Caco-2 (cell line): ENCODE results near the gene PRR33. TPM values are rescaled to one million over a fixed set of nuclear protein-coding genes. Genes with fewer than 3 reads are reported as not detected.

Experiments used
- BruUV-seq: library from RNA; stranded (reverse); fragments of 400-500 nt; replicated peaks from 2 replicates; lab custom pipeline; 2021; lab: Mats Ljungman, UMichigan
- CTCF ChIA-PET: fragments of 300-600 bp; sonication (Branson Sonifier 250); formaldehyde crosslinking; loops from one replicate; lab custom pipeline; 2022; ENCODE audit warnings: antibody characterized with exemption; lab: Charles Lee
- POLR2A ChIA-PET: fragments of 300-600 bp; sonication (Branson Sonifier 250); formaldehyde crosslinking; loops from one replicate; lab custom pipeline; 2022; ENCODE audit warnings: antibody characterized with exemption; lab: Charles Lee
- DNase-seq, 2 experiments: peaks; one replicate each; pipeline versions ENCODE4 v3.0.0 to v3.0.0-alpha.2; 2020 to 2022
- H3K27me3 ChIP-seq: replicated peaks from 2 replicates; pipeline ENCODE4 v1.6.0; 2011; ENCODE audit warnings: low read length; ENCODE audit not compliant: control insufficient read depth, insufficient read depth
- H3K36me3 ChIP-seq: 2 replicates; pipeline ENCODE4 v1.5.1; 2011; ENCODE audit warnings: low read length; ENCODE audit not compliant: control insufficient read depth, insufficient read depth
- H3K4me1 ChIP-seq: fragments of 250-450 bp; sonication (Bioruptor Pico); 2 replicates; pipeline ENCODE4 v1.5.1; 2020; ENCODE audit warnings: mild to moderate bottlenecking
- H3K4me3 ChIP-seq: 2 replicates; pipeline ENCODE4 v1.5.1; 2011; ENCODE audit warnings: low read depth, mild to moderate bottlenecking, control low read depth, low read length
- H3K9me3 ChIP-seq: fragments of 250-450 bp; sonication (Bioruptor Pico); 2 replicates; pipeline ENCODE4 v1.5.1; 2020; ENCODE audit warnings: mild to moderate bottlenecking, moderate library complexity
- H3K27ac Mint-ChIP-seq: one replicate; pipeline ENCODE4 v1.8.0; 2022; ENCODE audit warnings: mixed read lengths; ENCODE audit not compliant: unreplicated experiment
- H3K27me3 Mint-ChIP-seq: one replicate; pipeline ENCODE4 v1.8.0; 2022; ENCODE audit warnings: mixed read lengths; ENCODE audit not compliant: insufficient read depth, unreplicated experiment
- H3K36me3 Mint-ChIP-seq: one replicate; pipeline ENCODE4 v1.8.0; 2022; ENCODE audit warnings: mild to moderate bottlenecking, mixed read lengths; ENCODE audit not compliant: insufficient read depth, unreplicated experiment
- H3K4me1 Mint-ChIP-seq: one replicate; pipeline ENCODE4 v1.8.0; 2022; ENCODE audit warnings: low read depth, mixed read lengths; ENCODE audit not compliant: unreplicated experiment
- H3K4me3 Mint-ChIP-seq: one replicate; pipeline ENCODE4 v1.8.0; 2022; ENCODE audit warnings: mild to moderate bottlenecking, moderate library complexity, mixed read lengths; ENCODE audit not compliant: unreplicated experiment
- H3K9me3 Mint-ChIP-seq: one replicate; pipeline ENCODE4 v1.8.0; 2022; ENCODE audit warnings: mixed read lengths; ENCODE audit not compliant: unreplicated experiment
- intact Hi-C: fragments of 100-400 bp; cut with micrococcal nuclease; formaldehyde crosslinking; loops from one replicate; pipeline ENCODE4 v1.10.0; 2022; ENCODE audit not compliant: unreplicated experiment
- total RNA-seq: library from RNA; stranded (reverse); gene quantifications from 2 replicates; pipeline ENCODE4 v1.2.3, GENCODE V29; 2022
- TF ChIP-seq, protein P1 (sequence below), 2 experiments: fragments of 200-600 bp in 1 of 2; IDR thresholded peaks; 1 replicate in 1 of 2; 2 replicates in 1 of 2; pipeline versions ENCODE4 v1.5.1 to v1.8.0; 2011 to 2022; ENCODE audit warnings: antibody characterized with exemption in 1 of 2, control low read depth in 1 of 2, inconsistent platforms in 1 of 2, low read depth in 1 of 2, low read length in 1 of 2, mild to moderate bottlenecking in 1 of 2, moderate library complexity in 1 of 2; ENCODE audit not compliant: insufficient read depth in 1 of 2, severe bottlenecking in 1 of 2, unreplicated experiment in 1 of 2

Gene PRR33
- total RNA-seq, 1 experiment from 2014 or later, result not detected

DNA sequence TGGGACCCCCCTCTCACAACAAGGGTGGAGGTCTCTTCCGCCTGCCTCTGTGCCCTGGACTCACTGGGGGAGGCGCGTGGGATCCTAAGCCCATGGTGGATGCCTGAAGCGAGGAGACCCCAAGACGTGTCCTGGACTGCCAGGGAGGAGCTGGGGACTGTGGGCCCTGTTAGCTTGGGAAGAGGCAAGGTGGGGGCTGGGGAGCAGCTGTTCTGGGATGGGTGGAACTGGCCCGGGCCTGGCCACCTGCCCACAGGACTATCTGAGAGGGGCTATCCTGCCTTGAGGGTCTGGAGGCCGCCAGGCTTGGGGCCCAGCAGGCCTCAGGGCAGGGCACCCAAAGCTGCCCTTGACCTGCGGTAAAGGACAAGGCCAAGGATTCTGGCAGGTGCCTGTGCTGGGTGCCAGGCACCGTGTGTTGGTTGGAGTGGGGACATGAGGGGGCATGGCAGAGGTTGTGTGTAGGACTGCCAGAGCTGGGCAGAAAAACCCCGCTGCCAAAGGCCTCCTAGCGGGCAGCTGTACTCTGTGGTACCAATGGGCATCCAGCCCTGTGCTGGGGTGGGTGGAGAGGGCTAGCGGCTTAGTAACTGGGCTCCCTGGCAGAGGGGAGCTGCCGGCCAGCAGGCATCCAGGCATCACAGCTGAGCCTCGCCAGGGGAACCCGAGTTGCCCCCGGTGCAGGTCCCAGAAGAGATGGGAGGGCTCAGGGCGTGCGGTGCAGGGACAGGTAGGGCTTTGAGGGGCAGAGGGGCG, 38.1 kb downstream of the PRR33 start:
- TF ChIP-seq, protein P1, sequence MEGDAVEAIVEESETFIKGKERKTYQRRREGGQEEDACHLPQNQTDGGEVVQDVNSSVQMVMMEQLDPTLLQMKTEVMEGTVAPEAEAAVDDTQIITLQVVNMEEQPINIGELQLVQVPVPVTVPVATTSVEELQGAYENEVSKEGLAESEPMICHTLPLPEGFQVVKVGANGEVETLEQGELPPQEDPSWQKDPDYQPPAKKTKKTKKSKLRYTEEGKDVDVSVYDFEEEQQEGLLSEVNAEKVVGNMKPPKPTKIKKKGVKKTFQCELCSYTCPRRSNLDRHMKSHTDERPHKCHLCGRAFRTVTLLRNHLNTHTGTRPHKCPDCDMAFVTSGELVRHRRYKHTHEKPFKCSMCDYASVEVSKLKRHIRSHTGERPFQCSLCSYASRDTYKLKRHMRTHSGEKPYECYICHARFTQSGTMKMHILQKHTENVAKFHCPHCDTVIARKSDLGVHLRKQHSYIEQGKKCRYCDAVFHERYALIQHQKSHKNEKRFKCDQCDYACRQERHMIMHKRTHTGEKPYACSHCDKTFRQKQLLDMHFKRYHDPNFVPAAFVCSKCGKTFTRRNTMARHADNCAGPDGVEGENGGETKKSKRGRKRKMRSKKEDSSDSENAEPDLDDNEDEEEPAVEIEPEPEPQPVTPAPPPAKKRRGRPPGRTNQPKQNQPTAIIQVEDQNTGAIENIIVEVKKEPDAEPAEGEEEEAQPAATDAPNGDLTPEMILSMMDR (IDR thresholded peaks at IDR 0.05; ENCODE audit: insufficient read depth in 1 of 2, low read depth in 1 of 2, low read length in 1 of 2, severe bottlenecking in 1 of 2, unreplicated experiment in 1 of 2), result no peak
- ChIA-PET POLR2A (no interaction called here), CTCF (no interaction called here)
- Mint-ChIP-seq H3K27me3 (no peaks in the 10 kb centered on the region), H3K27ac (no peak overlapping the region), H3K9me3 (no peaks in the 10 kb centered on the region), H3K4me3 (no peak overlapping the region), H3K36me3 (no peaks in the 10 kb centered on the region), H3K4me1 (no peaks in the 10 kb centered on the region)
- Histone ChIP-seq H3K9me3 (no peaks in the 10 kb centered on the region), H3K27me3 (no peaks in the 10 kb centered on the region), H3K4me3 (no peak overlapping the region), H3K4me1 (no peaks in the 10 kb centered on the region), H3K36me3 (no peaks in the 10 kb centered on the region)
- no TSS peak for BruUV-seq
- DNase-seq, result no peak
- intact Hi-C loops, result no loop called here

DNA sequence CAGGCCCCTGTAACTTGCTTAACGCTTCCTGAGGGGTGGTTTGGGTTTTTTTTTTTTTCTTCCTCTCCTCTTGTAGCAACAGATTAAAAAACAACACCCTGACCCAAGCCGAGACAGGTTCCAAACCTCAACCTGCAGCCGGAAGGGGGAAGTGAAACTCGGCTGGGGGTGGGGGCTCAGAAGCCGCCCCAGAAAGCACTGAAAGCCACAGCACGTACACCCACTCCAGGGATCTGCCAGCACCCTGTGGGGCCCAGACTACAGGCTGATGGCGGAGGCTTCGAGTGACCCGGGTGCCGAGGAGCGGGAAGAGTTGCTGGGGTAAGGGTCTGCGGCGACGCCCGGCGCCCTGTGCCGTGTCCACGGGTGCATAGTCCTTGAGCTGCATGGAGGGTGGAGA, 38.8 kb downstream of the PRR33 start, which contains the start of gene LSP1:
Gene LSP1, plus strand, starts transcription at position 208 of the 400 bp plus-strand sequence. Its CDS starts 61 bp downstream, at position 269.
- no TSS peak for BruUV-seq
- Histone ChIP-seq H3K9me3 (no peaks in the 10 kb centered on the region), H3K4me3 (no peak within 1 kb of the TSS), H3K36me3 (no peaks in the 10 kb centered on the region), H3K4me1 (no peaks in the 10 kb centered on the region), H3K27me3 (no peaks in the 10 kb centered on the region)
- ChIA-PET CTCF (no interaction called here), POLR2A (no interaction called here)
- H3K36me3 Mint-ChIP-seq, result no peaks in the 10 kb centered on the region
- H3K27ac Mint-ChIP-seq, result no peak within 1 kb of the TSS
- H3K27me3 Mint-ChIP-seq, result no peaks in the 10 kb centered on the region
- TF ChIP-seq, protein P1 (IDR thresholded peaks at IDR 0.05; ENCODE audit: insufficient read depth in 1 of 2, low read depth in 1 of 2, low read length in 1 of 2, severe bottlenecking in 1 of 2, unreplicated experiment in 1 of 2), result no peak
- no peak within 1 kb of the TSS for H3K4me3 Mint-ChIP-seq
- H3K4me1 Mint-ChIP-seq, result no peaks in the 10 kb centered on the region
- intact Hi-C loops, result no loop called here
- no peak for DNase-seq
- no peaks in the 10 kb centered on the region for H3K9me3 Mint-ChIP-seq

DNA sequence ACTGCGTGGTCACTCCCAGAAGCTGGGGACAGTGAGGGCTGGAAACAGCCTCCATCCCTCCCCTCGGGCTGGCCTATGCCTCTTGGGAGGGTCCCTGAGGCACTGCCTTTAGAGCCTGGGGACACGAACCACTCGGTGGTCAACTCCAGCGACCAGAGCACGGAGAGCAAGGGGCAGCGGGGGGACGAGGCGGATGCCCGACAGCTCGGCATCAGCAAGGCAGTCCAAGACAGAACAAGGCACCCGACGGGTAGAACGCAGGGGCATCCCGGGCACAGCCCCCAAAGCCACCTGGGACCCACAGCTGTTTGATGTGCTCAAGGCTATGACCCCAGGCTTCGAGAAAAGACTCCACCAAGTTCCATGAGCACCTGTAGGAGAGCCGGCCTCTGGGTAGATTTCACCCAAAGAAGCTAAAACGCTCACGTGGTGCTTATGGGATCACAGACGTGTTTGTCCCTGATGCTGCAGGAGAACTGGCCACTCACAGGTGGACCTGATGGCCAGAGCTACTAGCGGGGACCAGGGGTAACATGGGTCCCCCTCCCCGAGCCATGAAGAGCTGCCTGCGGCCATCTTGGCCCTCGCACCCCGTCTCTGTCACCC, 39.3 kb downstream of the PRR33 start:
- DNase-seq, result no peak
- POLR2A ChIA-PET, result no interaction called here
- Mint-ChIP-seq H3K9me3 (no peaks in the 10 kb centered on the region), H3K27me3 (no peaks in the 10 kb centered on the region), H3K4me1 (no peaks in the 10 kb centered on the region), H3K4me3 (no peak overlapping the region), H3K36me3 (no peaks in the 10 kb centered on the region), H3K27ac (no peak overlapping the region)
- H3K4me3 ChIP-seq, result no peak overlapping the region
- intact Hi-C loops, result no loop called here
- H3K4me1 ChIP-seq, result no peaks in the 10 kb centered on the region
- H3K36me3 ChIP-seq, result no peaks in the 10 kb centered on the region
- BruUV-seq, result no TSS peak
- no peaks in the 10 kb centered on the region for H3K9me3 ChIP-seq
- TF ChIP-seq, protein P1 (IDR thresholded peaks at IDR 0.05; ENCODE audit: insufficient read depth in 1 of 2, low read depth in 1 of 2, low read length in 1 of 2, severe bottlenecking in 1 of 2, unreplicated experiment in 1 of 2), result no peak
- CTCF ChIA-PET, result no interaction called here
- no peaks in the 10 kb centered on the region for H3K27me3 ChIP-seq
